Measurements from ENCODE around the gene MMRN2. TPM values are rescaled to one million over a fixed set of nuclear protein-coding genes. Genes with fewer than 3 reads are reported as not detected.

The MMRN2 gene
- total RNA-seq, 1 donor from 2014 or later = 0.17 TPM

DNA sequence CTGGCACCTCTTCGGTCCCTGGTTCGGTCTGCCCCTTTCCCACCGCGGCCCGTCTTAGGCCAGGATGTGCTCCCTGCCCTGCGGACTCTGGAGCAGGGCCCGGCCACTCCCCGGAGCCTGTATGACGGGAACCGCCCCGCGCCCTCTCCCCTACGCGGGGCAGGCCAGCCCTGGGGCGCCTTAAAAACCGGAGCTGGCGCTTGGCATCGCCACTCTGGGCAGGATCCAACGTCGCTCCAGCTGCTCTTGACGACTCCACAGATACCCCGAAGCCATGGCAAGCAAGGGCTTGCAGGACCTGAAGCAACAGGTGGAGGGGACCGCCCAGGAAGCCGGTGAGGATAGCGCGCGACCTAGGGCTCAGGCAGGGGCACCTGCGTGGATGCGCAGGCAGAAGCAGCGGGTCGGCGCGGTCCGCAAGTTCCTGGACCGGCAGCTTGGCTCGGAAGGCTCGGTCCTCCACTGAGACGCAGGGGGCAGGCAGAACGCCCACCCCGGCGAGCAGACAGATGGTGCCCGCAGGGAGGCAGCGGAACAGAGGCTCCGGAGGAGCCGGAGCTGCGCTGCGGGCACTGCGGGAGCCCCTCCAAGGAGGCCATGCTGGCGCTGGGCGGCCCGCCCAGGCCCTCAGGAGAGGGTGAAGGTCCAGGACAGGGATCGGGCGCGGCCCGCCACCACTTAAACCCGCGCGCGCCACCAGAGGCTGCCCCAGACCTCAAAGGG is 11.0 kb upstream of the MMRN2 start, which contains the start of gene ADIRF:
Gene ADIRF, plus strand, starts transcription at position 212 of the 723 bp plus-strand sequence. Its CDS starts 63 bp downstream, at position 275.
- no peak for TF ChIP-seq CTCF (conservative IDR thresholded peaks at IDR 0.05; ENCODE audit: low read depth, low read length)
- DNase-seq (ENCODE audit: low read depth) = no peak
- peak within 1 kb of the TSS; percentile 73 for H3K4me3 ChIP-seq (ENCODE audit: low read depth, low read length)

- no peak overlapping the region for H3K4me3 ChIP-seq (ENCODE audit: low read depth, low read length)
- no peak for TF ChIP-seq CTCF (conservative IDR thresholded peaks at IDR 0.05; ENCODE audit: low read depth, low read length)
- DNase-seq (ENCODE audit: low read depth) = no peak
Measured at GRCh38 chr10:86967481-86967941, 10.1 kb upstream of the MMRN2 start.

DNA sequence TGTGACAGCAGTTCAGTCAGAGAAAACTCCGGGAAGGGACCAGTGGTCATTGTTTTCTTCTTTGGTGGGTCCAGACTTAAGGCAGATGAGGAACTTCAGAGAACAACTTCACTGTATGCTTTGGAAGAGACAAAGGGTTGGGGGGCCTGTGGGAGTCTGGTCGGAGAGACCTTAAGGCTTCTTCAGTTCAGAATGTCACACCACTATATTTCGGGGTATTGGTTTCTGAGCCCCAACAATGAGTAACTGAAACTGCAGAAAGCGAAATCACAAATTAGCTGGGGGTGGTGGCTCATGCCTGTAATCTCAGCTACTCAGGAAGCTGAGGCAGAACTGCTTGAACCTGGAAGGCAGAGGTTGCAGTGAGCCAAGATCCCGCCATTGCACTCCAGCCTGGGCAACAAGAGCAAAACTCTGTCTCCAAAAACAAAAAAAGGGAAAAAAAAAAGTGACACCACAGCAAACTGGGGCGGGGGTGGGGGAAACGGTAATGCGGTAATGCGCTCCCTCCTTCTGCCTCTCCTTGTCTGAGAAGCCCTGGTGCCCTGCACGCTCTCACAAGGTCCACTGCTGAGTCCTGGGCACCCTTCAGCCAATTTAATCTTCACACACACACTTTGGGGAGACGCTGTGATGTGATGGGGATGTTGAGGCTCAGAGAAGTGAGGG is 8.7 kb upstream of the MMRN2 start:
- no peak overlapping the region for H3K4me3 ChIP-seq (ENCODE audit: low read depth, low read length)
- no peak for DNase-seq (ENCODE audit: low read depth)
- no peak for TF ChIP-seq CTCF (conservative IDR thresholded peaks at IDR 0.05; ENCODE audit: low read depth, low read length)

GRCh38 chr10:86964847-86965190 is 7.4 kb upstream of the MMRN2 start:
- no peak for TF ChIP-seq CTCF (conservative IDR thresholded peaks at IDR 0.05; ENCODE audit: low read depth, low read length)
- no peak for DNase-seq (ENCODE audit: low read depth)
- no peak overlapping the region for H3K4me3 ChIP-seq (ENCODE audit: low read depth, low read length)

- no peak for TF ChIP-seq CTCF (conservative IDR thresholded peaks at IDR 0.05; ENCODE audit: low read depth, low read length)
- H3K4me3 ChIP-seq (ENCODE audit: low read depth, low read length) = no peak overlapping the region
- no peak for DNase-seq (ENCODE audit: low read depth)
Measured at GRCh38 chr10:86964061-86964846, 6.8 kb upstream of the MMRN2 start.

GRCh38 chr10:86963341-86963919 is 6.0 kb upstream of the MMRN2 start:
- no peak for TF ChIP-seq CTCF (conservative IDR thresholded peaks at IDR 0.05; ENCODE audit: low read depth, low read length)
- H3K4me3 ChIP-seq (ENCODE audit: low read depth, low read length) = no peak overlapping the region
- no peak for DNase-seq (ENCODE audit: low read depth)

Data from epithelial cell of proximal tubule (primary cell).